T47D (cell line): ENCODE results near the gene HLA-DQA1.
"Not testable (repeated sequence)": the region's sequence is repeated elsewhere in the genome, so short reads cannot be mapped to it uniquely, and the experiment has no call there.

Experiments
- DNase-seq, 2 experiments: peaks; one replicate each; pipeline versions ENCODE4 v3.0.0 to v3.0.0-alpha.2; 2011 to 2012; ENCODE audit warnings: low read depth in 1 of 2, low spot score in 1 of 2
- JUND ChIP-seq: IDR thresholded peaks from 2 replicates; pipeline ENCODE4 v1.6.1; 2012; ENCODE audit warnings: low read depth
- in situ Hi-C: cut with HindIII; loops from 2 replicates; pipeline ENCODE4 v1.10.0; 2016; ENCODE audit warnings: low sequenced_read_pairs, low pct_unique_long_range_greater_than_20kb

HLA-DQA1 gene

GRCh38 chr6:32658268-32658897, 21.2 kb downstream of the HLA-DQA1 start:
- DNase-seq = no peak
- TF ChIP-seq JUND = no peak
- in situ Hi-C loops = no loop called here

DNA sequence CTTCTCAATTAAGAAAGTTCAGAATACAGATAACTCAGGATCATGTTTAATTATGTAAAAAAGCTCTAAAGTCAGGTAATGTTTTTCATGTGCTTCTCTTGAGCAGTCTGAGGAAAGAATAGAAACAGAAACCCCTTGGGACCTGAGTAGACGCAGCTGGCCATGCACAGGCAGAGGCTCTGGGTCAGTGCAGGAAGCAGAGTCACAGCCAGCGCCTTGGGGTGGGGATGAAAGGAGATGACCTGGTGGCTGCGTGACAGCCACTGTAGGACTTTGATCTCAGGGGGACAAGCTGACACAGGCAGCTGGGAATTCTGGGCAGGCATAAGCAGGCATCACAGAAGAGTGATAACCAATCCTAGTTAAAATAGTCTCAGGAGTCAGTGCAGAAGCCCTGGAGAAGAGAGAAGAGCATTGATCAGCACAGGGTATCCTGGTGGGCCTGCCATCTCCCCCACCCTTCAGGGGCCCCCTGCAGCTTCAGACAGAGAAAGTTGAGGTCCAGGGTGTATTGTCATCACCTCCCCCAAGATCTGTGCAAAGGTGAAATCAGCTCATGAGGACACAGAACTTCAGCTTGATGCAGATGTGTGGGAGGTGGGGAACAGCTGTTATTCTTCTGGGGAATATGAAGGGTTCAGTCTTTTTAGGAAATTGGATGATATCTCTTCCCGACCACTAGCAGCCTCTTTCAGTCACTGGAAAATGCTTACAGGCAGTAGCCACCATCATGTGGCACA, 22.8 kb downstream of the HLA-DQA1 start:
- in situ Hi-C loops = no loop called here
- TF ChIP-seq JUND = no peak
- no peak for DNase-seq

DNA sequence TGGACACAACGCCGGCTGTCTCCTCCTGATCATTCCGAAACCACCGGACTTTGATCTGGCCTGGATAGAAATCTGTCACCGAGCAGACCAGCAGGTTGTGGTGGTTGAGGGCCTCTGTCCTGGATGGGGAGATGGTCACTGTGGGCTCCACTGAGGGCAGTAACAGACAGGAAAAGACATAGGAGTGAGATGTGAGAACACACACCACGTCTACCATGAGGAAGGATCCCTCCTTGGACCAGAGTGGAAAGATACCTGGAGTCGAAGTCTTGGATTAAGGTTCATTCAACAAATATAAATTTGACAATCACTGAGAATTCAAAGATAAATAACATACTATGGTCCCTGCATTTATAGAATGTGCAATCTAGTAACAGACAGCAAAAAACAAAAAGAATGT, 24.9 kb downstream of the HLA-DQA1 start:
- TF ChIP-seq JUND = no peak
- DNase-seq = no peak
- in situ Hi-C loops = no loop called here

DNA sequence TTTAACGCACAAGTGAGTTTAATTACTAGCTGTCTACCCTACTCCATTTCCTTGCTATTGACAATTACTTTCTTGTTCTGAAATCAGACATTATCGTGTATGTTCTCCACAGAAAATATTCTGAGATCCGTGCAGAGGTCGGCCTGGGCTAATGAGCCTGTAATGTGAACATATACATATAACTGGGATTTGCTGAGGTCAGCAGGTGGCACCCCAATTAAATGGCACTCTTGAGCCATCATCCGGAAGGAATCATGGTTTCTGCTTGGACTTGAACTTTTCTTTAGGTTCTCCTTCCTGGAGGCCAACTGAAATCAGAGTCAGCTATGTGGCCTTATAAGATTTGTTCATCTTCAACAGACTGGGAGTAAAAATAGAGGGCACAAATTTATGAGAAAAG, 25.6 kb downstream of the HLA-DQA1 start:
- no peak for DNase-seq
- in situ Hi-C loops = no loop called here
- no peak for TF ChIP-seq JUND

GRCh38 chr6:32664354-32664753, 27.1 kb downstream of the HLA-DQA1 start:
- no peak for DNase-seq
- TF ChIP-seq JUND = no peak
- in situ Hi-C loops = no loop called here

GRCh38 chr6:32664827-32665362, 27.7 kb downstream of the HLA-DQA1 start:
- TF ChIP-seq JUND = no peak
- no peak for DNase-seq
- in situ Hi-C loops = no loop called here

DNA sequence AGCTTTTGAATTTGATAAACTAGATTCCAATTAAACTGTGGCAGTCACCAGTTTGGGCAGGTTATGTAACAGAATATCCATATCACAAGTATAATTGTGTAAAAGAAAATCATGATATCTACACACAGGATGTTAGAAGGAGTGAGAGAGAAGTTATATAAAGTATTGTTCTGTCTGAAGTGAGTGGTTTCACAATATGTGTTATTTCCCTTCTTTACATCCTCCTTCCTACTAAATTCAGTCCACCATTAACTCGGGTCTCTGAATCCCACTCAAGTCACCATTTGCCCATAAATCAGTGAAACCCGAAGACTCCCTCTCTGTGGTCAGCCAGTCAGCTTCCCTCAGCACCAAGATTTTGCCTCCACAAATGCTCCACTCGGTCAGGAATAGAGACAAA, 28.5 kb downstream of the HLA-DQA1 start:
- in situ Hi-C loops = no loop called here
- no peak for TF ChIP-seq JUND
- DNase-seq = no peak

DNA sequence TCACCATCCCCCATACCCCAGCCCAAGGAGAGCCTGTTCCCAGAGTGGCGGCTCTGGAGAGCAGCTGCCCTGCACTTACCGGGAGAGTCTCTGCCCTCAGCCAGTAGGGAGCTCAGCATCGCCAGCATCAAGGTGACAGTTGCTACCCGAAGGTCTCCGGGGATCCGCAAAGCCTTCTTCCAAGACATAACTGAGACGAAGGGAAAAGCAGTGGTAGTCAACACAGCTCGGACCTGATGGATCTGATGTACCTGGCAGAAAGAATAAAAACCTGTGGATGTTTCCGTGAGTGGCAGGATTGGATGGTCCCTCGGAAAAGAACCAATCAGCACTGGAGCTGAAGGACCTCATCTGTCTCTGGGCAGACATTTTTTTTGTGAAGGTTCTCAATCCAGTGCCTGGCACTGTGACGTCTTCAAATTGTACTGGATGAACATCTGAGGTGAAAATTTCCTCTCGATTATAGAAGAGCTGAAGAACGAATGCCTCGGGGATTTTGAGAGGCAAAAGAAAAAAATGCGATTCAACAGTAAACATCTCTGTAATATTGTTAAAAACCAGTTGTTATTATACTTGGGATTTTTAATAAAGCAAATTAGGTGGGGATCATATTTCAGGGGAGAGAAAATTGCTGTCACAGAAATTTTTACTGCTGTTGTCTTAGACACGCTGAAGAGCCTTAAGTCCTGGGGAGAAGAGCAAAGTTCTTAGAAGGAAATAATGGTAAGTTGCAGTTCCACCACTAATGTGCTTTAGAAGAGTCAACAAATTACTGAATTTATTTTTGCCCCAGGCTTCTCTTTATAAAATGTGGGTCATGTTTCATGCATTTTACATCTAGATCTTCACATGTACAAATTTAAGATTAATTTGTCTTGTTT, 29.5 kb downstream of the HLA-DQA1 start, which contains the start of gene HLA-DQB1:
HLA-DQB1 (minus strand) TSS at position 238 of the 881 bp plus-strand sequence; CDS start at position 188, 50 bp downstream.
- TF ChIP-seq JUND = no peak
- DNase-seq = peak; percentile 90 to 96
- in situ Hi-C loops = no loop called here

GRCh38 chr6:32668226-32668747, 31.1 kb downstream of the HLA-DQA1 start:
- TF ChIP-seq JUND = no peak
- in situ Hi-C loops = no loop called here
- DNase-seq = peak; percentile 50 to 92

DNA sequence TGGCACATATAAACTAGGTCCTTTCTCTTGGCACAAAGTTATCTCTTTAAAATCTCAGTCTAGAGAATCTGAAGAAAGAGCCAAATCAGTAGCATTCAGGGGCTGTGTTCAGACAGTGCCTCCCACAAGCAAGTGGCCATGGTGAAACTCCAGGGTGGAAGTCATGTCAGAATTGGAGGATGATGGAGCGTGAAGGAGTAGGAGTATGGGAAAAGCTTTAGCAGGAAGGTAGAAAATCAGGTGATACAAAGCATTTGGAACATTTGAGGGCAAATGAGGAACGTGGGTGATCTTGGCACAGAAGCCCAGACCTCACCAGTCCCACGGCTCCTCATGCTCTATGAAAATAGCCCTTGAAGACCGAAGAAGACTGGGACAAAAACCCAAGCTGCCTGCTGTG, 32.0 kb downstream of the HLA-DQA1 start:
- in situ Hi-C loops = no loop called here
- TF ChIP-seq JUND = no peak
- DNase-seq = no peak

DNA sequence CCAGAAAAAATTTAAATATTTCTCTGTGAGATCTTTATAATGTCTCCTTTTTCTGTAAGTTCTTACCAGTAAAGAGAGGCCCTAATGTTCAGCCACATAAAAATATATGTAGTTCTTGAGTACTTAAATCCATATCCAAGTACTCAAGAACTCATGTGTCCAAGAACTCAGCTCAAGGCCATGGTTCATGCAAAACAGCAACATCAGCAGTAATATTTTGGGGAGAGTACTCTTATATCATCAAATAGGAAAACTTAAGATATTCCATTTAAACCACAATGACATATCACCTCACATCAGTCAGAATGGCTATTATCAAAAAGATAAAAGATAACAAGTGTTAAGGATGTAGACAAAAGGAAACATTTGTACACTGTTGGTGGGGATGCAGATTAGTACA, 32.7 kb downstream of the HLA-DQA1 start:
- no peak for TF ChIP-seq JUND
- in situ Hi-C loops = no loop called here
- DNase-seq = no peak

DNA sequence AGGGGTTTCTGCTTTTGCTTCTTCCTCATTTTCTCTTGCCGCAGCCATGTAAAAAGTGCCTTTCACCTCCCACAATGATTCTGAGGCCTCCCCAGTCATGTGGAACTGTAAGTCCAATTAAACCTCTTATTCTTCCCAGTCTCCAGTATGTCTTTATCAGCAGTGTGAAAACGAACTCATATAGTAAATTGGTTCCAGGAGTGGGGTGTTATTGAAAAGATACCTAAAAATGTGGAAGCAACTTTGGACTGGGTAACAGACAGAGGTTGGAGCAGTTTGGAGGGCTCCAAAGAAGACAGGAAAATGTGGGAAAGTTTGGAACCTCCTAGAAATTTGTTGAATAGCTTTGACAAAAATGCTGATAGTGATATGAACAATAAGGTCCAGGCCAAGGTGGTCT, 34.7 kb downstream of the HLA-DQA1 start:
- in situ Hi-C loops, DNase-seq: not testable (repeated sequence)

GRCh38 chr6:32674123-32674522, 36.9 kb downstream of the HLA-DQA1 start:
- in situ Hi-C loops = not testable (repeated sequence)

More at GRCh38 chr6:32674123-32674522, 36.9 kb downstream of the HLA-DQA1 start:
- not testable (repeated sequence) for DNase-seq
